Fibroblast of mammary gland (primary cell): Measurements from ENCODE around the gene FAM13C.

ENCODE experiments used
- DNase-seq: peaks from one replicate; pipeline ENCODE4 v3.0.0-alpha.2; 2010; ENCODE audit warnings: low read depth
- H3K4me3 ChIP-seq: 2 replicates; pipeline ENCODE4 v1.5.1; 2011; ENCODE audit warnings: low read depth, mild to moderate bottlenecking, low read length, moderate library complexity; ENCODE audit not compliant: control insufficient read depth
- TF ChIP-seq, protein P1 (sequence below): conservative IDR thresholded peaks from 2 replicates; pipeline ENCODE4 v1.5.1; 2011; ENCODE audit warnings: low read depth, low read length, inconsistent platforms; ENCODE audit not compliant: control insufficient read depth, insufficient read depth

The FAM13C gene

DNA sequence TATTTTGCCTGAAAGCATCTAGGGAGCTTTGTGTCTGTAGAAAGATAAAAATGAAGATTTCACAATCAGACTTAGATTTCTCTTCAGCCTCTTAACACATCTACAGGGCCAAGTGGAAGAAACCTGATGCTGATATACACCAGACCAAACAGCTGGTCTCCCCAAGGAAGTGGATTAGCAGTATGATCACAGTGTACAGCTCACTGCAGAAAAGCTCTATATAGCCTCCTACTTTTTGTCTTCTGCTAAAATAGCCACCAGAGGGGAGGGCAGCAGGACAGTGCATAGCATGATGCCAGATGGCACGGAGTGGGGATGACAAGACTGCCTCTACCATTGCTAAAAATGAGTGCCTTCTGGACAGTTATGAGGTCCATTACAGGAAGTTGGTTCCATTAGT is 16.0 kb downstream of the FAM13C start:
- no peak for DNase-seq
- no peak overlapping the region for H3K4me3 ChIP-seq
- TF ChIP-seq, protein P1, sequence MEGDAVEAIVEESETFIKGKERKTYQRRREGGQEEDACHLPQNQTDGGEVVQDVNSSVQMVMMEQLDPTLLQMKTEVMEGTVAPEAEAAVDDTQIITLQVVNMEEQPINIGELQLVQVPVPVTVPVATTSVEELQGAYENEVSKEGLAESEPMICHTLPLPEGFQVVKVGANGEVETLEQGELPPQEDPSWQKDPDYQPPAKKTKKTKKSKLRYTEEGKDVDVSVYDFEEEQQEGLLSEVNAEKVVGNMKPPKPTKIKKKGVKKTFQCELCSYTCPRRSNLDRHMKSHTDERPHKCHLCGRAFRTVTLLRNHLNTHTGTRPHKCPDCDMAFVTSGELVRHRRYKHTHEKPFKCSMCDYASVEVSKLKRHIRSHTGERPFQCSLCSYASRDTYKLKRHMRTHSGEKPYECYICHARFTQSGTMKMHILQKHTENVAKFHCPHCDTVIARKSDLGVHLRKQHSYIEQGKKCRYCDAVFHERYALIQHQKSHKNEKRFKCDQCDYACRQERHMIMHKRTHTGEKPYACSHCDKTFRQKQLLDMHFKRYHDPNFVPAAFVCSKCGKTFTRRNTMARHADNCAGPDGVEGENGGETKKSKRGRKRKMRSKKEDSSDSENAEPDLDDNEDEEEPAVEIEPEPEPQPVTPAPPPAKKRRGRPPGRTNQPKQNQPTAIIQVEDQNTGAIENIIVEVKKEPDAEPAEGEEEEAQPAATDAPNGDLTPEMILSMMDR: no peak

DNA sequence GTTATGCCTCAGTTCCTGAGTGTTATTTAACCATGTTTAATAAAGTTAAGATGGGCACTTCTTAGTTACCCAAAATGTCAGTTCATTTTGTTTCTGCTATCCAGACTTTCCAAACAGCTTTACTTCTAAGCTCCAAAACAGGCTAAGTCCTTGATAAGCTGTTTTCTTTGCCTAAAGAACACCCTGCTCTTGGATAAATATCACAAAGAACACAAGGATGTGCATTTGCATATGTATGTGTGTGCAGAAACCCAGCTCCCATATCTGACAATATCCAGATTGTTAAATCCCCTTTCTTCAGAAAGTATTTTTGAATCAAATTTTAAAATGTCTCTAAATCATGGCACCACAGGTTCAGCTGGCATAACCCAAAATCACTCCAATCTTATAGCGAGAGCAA is 19.6 kb downstream of the FAM13C start:
- no peak for DNase-seq
- H3K4me3 ChIP-seq: no peak overlapping the region
- TF ChIP-seq, protein P1: no peak

DNA sequence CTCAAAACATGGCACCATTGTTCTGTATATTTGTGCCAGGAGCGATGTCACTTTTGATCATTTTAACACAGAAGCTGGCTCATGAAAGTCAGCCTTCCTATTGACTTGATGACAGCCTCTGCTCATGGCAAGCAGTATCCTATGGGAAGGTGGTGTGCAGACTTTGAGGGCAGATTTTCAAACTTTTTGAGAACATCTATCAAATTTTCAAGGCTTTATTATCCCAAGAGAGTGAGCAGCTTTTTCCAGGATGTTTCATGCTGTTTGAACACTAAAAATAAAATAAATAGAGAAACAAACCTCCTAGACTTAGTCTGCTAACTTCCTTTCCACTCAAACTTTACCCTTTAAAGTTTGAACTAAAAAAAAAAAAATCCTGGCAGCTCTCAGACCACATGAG is 20.3 kb downstream of the FAM13C start:
- no peak for DNase-seq
- no peak overlapping the region for H3K4me3 ChIP-seq
- TF ChIP-seq, protein P1: no peak

DNA sequence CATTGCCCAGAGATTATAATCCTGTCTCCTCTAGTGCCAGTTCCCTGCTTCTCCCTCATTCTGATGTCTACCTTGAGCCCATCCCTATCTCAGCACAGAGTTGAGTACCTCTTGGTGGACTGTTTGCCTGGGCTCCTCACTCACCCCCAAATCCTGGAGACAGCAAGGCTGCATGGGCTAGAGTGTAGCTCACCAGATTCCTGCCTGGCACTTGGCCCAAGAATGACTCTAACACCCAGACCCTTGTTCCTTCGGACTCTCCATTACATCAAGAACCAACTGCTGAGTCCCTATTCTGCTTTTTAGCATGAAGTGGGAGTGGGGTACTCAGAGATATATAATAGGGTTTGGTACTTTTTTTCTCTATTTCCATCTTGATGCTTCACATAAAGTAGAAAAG is 22.1 kb downstream of the FAM13C start:
- H3K4me3 ChIP-seq: no peak overlapping the region
- TF ChIP-seq, protein P1: no peak
- no peak for DNase-seq

DNA sequence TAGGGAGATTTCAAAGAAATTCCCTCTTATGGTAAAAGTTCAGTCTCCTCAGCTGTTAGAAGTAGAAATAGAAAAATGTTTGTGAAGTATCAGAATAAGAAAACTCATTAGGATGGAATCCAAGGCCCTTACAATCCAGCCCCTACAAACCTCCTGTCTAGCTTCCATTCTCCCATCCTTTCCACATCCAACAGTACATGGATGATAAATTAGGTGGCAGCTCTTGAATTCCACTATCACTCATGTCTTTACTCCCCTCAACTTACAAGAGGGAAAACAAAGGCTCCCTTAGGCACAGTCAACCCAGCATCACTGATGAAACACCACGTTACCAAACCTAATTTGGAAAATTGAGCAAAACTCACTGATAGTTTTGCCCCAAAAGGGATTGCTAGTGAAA is 23.0 kb downstream of the FAM13C start:
- DNase-seq: no peak
- TF ChIP-seq, protein P1: no peak

DNA sequence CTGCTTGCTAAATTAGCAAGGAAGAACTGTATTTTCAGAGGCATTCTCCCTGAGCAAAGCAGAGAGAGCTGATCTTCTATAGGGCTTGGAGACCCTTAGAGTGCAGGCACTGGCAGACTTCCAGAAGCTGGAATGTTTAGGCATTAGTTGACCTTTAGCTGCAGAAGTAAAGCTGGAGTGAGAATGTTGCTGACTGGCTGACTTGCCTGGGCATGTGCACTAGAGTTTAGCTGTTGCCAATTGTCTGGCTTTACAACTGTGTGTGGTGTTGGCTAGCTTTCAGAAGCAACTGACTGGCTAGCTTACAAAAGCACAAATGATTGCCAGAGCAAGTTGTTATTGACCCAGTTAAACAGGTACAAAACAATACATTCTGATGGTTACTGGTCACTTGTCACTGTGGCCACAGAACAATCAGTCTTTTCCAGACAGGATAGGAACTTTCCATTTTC is 25.1 kb downstream of the FAM13C start:
- DNase-seq: peak; percentile 79

More for the DNA sequence above, 23.0 kb downstream of the FAM13C start:
- H3K4me3 ChIP-seq: no peak overlapping the region

DNA sequence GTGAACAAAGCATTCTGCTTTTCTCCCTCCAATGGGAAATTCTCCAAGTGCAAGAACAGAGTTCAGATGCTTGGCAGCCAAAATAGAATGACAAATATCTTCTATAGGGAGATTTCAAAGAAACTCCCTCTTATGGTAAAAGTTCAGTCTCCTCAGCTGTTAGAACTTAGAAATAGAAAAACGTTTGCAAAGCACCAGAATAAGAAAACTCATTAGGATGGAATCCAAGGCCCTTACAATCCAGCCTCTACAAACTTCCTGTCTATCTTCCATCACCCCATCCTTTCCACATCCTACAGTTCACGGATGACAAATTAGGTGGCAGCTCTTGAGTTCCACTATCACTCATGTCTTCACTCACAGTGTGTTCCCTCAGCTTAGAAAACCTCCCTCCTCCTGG is 25.7 kb downstream of the FAM13C start:
- peak; percentile 85 for DNase-seq
- no peak overlapping the region for H3K4me3 ChIP-seq
- TF ChIP-seq, protein P1: no peak

More for the DNA sequence above, 25.1 kb downstream of the FAM13C start:
- no peak overlapping the region for H3K4me3 ChIP-seq
- TF ChIP-seq, protein P1: no peak
